Right hindlimb (tissue), 1 donor: ENCODE results near the gene ORC1.

Experiments
- DNase-seq: peaks from one replicate; pipeline ENCODE4 v3.0.0-alpha.2; 2018

The ORC1 gene

DNA sequence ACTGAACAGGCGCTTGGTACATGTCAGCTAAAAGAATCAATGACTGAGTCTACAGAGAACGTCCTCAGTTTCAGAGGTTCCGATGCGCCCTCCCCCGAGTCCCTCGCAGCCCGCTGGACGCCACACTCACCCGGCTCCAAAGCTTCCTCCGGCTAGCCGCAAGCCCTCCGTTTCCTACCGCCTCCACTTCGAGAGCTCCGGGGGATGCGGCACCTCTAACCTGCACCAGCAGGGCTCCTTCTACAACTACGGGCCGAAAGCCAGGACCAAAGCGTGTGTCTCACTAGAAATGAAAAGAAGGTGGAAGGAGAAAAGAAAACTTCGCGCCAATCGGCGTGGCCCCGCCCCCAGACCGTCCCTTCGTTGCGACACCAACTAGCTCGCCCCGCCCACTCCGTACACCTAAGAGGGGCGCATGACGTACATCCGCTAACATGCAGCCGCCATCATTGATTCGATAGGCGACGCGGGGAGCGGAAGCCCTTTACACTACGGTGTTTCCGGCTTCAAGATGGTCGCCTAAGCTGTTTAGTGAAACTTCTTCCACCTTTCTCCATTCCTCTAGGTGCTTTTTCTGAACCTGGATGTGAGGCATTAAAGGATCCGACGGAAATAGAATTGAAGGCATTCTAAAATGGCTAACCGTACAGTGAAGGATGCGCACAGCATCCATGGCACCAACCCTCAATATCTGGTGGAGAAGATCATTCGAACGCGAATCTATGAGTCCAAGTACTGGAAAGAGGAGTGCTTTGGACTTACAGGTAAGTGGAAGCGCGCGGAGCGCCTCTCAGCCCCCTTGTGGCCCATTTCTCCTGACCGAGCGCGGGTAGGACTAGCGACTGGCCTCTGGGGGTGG, at the start of gene ORC1, which contains the start of gene PRPF38A:
Gene ORC1, minus strand, starts transcription at position 308 of the 859 bp plus-strand sequence. CDS start 2,200 bp downstream, outside the sequence.
Gene PRPF38A, plus strand, starts transcription at position 487 of the 859 bp plus-strand sequence. Its CDS starts 148 bp downstream, at position 635.
- peak; percentile 97 for DNase-seq

DNA sequence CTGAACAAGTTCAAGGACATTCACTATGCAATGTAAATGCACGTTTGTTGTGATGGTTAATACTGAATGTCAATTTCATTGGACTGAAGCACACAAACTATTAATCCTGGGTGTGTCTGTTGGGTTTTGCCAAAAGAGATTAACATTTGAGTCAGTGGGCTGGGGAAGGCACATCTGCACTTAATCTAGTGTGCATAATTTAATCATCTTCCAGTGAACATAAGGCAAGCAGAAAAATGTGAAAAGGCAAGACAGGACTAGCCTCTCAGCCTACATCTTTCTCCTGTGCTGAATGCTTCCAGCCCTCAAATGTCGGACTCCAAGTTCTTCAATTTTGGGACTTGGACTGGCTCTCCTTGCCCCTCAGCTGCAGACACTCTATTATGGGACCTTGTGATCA, 40.2 kb upstream of the ORC1 start:
- no peak for DNase-seq

DNA sequence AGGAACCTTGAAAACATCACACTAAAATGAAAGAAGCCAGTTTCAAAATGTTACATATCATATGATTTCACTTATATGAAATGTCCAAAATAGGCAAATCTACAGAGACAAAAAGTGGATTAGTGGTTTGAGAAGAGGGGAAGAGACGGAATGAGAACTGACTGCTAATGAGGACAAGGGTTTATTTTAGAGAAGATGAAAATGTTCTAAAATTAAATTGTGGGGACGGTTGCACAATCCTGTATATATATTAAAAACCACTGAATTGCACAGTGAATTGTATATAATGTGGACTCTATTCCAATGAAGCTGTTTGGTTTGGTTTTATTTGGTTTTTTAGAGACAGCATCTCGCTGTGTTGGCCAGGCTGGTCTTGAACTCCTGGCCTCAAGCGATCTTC, 35.8 kb upstream of the ORC1 start:
- DNase-seq = no peak

DNA sequence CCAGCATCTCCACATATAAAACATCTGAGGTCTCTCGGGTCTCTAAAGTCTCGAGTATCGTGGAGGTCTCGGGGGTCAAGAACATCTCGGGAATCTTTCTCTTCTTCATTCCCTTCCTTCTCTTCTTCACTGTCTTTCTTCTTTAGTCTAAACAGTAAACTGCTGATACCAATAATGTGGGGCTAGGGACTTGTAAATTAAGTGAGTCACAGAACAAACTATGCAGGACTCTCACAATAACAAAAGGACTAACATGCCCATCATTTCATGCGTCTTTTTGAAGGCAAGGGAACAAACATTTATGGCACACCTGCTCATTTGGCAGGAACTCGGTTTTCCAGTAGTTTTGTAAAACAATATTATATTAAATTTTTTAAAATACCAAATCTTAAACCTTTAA, 32.6 kb upstream of the ORC1 start:
- DNase-seq = no peak

DNA sequence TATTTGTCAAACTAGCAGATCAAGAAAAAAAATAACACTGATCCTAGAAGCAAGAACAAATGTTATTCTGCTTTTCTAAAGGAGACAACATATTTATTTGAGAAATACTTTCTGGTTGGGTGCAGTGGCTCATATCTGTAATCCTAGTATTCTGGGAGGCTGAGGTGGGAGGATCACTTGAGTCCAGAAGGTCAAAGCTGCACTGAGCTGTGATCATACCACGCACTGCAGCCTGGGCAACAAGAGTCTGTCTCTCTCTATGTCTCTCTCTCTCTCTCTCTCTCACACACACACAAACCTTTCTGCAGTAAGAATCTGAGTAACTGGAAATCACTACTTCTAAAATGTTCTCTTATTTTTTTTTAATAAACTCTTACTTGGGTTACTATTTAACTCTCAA, 31.4 kb upstream of the ORC1 start:
- DNase-seq = no peak

DNA sequence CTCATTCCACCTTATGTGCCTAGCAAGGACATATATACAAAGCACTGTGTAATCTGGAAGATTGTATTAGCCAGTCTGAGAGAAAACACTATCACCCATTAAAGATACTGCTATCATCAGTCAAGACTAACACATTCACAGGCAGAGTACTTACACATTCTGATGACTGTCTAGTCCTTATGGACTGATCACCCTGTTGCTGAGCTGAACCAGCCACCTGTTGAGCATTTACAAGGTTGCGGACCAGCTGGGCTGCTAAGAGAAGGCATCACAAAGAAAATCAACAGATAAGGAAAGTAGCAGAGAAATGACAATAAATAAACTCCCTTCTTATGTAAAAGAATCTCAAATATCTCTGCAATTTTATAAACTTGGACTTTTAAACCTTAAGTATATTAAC, 31.0 kb upstream of the ORC1 start:
- no peak for DNase-seq

DNA sequence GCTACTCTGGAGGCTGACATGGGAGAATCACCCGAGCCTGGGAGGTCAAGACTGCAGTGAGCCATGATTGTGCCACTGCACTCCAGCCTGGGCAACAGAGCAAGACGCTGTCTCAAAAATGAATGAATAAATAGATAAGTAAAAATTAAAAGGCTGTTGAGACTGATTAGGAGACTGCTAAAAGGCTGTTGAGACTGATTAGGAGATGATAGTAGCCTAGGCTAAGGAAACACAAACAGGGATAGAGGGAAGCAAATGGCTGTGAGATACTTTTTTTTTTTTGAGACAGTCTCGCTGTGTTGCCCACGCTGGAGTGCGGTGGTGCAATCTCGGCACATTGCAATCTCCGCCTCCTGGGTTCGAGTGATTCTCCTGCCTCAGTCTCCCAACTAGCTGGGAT, 28.6 kb upstream of the ORC1 start:
- DNase-seq = no peak

DNA sequence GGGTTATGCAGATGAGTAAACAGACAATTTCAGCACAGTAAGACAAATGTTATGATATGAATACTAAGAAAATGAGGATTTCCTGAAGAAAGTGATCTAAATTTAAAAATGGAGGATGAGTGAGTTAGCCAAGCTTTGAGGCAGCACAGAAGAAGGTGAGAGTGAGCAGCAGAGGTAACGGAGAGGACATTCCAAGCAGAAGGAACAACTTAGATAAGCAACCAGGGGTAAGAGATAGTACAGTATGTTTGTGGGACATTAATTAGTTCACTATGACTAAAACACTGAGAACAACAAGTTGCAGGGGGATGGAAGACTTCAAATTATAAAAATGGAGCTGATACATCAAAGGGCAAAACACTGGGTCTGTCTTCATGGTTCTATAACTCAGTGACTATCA, 22.9 kb upstream of the ORC1 start:
- DNase-seq = no peak

DNA sequence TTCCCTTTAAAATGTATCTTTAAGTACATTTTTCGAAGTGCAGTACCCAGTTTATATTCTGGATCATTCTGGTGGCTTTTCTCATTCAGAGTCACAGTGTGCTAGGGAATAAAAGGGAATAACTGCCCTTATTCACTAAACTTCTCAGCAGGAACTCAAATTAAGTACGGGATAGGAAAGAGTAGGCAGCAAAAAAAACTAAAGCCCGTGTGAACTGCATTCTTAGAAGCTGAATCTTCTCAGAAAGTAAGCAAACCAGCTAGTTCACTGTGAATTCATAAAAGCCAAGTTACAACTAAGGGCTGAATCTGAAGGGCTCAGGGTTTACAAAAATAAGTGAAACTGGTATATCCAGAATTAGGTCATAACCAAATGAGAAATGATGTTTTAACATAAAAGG, 22.1 kb upstream of the ORC1 start:
- no peak for DNase-seq

DNA sequence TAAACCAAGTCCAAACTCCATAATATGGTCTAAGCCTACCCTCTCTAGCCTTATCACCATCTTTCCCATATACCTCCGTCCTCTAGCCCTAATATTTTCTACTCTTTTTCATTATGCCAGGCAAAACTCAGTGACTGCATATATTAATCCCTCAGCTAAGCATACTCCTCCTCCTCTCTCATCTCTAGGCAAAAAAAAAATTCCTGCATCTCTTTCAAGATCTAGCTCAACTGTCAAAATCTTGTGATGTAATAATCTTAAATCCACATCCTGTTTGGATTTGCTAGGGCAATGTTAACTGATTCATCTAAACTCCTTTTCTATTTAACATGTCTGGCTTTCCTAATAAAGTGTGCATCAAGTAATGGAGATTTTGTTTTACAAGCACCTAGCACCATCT, 20.6 kb upstream of the ORC1 start:
- DNase-seq = no peak

DNA sequence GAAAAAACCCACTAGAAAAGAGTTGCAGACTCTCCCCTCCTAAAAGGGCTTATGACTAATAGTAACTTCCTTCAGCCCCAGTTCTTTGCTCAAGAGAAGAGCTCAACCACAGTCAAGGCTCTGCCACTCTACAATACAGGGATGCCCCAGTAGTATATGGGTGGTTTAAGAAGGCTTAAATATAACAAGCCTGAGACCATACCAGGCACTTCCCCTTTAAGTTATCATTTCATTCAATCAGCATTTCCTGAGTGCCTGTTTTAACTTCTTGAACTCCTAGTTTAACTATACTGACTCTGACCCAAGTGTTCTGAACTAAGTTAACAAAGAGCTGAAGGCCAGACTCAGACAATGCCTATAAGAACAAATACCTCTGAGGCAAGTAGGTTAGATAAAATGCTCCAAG, 20.0 kb upstream of the ORC1 start:
- no peak for DNase-seq

DNA sequence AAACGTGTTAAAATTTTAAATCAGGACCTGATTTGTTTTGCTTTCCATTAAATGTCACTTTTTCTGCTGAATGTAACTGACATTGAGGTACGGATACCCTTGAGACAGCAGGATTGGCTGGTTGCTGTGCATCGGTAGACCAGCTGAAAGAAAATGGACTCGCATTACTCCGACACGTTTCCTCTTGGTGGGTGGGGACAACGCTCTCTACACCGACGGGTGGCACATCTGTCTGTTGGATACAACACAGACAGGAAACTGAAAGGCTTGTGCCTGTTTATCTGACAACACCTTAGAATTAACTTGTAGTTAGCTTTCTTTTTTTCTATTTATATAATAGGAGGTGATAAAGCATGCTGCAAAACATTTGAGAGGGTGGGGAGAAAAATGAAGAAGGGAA, 19.5 kb upstream of the ORC1 start:
- DNase-seq = no peak

DNA sequence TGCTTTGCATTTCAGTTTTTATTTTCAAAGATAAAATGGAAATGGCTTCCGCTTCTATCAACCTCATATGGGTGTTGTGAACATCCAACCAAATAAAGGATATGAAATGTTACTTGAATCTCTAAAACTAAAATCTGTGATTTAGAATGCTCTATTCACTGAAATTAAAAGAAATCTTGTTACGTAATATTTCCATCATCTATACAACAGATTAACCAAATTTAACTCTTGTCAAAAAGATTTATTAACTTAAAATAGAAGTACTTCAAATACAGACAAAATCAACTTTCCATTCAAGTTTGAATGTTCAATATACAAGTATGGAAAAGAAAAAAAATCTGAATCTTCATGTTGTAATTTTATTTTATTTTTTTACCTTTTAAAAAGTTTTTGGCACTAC, 18.8 kb upstream of the ORC1 start:
- no peak for DNase-seq

DNA sequence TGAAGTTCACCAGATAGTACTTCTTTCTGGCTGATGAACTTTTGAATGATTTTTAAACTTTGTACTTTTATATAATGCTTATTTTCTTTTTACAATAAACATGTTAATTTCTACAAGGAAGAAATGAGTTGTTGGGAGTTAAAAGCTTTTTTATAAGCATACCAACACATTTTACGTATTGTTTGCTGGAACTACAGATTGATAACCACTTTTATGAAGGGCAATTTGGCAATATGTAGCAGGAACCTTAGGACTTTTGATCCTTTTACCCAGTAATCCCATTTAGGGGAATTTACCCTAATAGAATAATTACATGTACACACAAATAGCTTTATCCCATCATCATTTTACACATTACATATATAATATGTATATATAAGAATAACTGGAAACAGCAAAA, 16.5 kb upstream of the ORC1 start:
- no peak for DNase-seq

DNA sequence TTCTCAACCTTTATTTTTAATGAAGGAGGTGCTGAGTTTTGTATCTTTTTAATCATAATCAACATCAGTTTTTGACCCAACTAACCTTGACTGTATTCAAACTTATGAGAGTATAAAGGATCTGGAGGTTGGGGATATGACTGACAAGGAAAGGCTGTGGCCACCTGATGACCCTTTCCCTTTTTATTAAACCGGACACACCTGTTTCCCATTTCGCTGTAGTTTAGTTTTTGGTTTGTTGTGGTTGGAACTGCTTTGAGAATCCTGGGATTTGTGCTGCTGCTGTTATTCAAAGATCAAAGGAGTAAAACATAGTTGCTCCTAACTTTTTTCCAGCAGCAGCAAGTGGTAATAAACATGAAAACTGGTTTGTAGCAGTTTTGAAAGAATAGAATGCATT, 12.6 kb upstream of the ORC1 start:
- no peak for DNase-seq

DNA sequence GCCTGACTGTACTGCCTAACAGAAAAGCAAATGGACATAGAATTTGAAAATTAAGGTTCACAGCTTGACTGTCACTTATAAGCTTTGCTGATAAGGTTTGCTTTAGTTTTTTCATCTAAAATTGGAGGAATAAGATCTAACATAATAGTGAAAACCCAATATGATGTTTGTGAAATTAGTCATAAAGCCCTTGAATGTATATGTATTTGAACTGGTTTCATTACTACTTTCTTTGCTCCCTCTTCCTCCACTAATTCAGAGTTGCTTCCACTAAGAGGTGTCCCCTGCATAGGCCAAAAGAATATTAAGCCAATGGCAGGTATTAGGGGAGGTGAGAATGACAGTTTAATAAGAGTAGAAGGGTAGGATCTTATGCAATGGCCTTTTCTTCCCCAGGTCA, 10.7 kb upstream of the ORC1 start:
- DNase-seq = no peak

DNA sequence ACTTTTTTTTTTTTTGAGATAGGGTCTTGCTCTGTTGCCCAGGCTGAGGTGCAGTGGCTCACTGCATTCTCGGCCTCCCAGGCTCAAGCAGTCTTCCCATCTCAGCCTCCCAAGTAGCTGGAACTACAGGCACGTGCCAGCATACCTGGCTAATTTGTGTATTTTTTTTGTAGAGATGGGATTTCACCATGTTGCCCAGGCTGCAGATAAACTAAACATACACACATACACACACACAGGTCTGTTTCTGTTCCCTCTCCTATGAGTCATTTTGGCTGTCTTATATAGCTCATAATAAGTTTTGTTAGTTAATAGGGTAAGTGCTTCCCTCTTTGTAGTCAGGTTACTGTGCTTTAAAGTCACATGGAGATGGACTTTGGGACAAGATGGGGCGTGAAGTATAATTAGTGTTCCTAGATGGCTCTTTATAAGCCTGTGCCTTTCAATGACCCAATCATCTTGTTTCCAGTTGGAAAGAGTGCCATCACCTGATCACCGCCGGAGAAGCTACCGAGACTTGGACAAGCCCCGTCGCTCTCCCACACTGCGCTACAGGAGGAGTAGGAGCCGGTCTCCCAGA, 9.3 kb upstream of the ORC1 start:
- no peak for DNase-seq

DNA sequence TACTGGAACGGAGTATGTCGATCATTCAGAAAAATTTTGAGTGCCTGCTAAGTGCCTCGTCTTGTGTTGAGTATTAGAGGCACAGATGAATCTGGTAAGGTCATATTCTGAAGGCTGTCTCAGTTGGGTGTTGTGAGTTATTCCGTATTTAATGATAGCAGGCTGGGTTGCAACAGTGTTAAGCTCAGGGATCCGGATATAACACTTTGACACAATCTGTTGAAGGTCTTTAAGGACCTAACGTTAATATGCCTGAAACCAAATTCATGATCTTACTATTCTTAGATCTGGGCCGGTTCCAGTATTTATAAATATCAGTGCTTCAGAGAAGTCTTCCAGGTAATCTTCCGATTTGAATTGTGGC, 734 bp upstream of the ORC1 start:
- no peak for DNase-seq

DNA sequence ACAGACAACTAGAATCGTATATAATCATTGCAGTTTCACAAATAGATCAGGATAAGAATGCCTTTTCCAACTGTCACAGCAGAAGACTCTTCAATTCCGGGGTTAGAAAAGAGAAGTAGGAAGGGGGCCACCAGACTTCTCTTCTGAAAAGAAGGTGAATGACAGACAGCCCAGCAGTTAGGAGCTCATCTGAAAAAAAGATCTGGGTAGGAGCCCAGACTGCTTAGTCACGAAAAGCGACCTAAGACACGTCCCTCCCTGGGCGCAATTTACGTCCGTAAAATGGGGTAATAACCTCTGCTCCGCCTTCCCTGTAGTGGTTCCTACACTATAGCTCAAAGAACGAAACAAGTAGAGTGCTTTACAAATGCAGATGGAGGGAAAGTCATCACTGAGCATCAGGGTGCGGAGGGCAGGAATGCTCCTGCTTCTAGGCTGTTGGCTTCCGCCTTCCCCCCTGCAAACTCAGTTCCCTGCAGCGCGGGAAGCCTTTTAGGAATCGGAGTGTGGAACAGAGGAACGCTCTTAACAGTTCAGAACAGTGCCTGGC, 582 bp downstream of the ORC1 start:
- DNase-seq = peak; percentile 21

DNA sequence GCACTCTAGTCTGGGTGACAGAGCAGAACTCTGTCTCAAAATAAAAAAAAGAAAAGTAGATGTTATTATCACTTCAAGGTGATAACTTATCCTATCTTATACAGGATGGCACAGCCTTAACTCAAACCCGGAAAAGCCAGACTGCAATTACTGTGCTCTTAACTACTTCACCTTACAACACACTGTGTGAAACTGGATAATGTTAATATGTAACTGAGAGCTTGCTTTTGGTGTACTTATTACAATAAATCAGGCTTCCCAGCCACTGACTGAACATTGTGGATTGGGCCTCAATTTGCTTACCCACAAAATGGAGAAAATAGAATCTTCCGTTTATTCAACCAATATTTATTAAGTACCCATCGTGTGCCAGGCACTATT, 1.4 kb downstream of the ORC1 start:
- DNase-seq = no peak

DNA sequence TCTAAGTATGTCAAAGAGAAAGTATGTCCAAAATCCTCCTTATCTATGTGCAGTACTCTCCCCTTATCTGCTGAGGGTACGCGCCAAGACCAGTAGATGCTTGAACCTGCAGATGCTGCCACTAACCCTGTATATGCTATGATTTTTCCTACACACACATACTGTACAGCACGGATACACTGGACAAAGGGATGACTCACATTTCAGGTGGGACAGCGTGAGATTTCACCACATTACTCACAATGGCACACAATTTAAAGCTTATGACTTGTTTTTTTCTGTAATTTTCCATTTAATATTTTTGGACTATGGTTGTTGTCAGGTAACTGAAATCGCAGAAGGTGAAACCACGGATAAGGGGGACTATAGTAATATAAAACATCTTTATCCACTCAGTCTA, 4.1 kb downstream of the ORC1 start:
- no peak for DNase-seq

DNA sequence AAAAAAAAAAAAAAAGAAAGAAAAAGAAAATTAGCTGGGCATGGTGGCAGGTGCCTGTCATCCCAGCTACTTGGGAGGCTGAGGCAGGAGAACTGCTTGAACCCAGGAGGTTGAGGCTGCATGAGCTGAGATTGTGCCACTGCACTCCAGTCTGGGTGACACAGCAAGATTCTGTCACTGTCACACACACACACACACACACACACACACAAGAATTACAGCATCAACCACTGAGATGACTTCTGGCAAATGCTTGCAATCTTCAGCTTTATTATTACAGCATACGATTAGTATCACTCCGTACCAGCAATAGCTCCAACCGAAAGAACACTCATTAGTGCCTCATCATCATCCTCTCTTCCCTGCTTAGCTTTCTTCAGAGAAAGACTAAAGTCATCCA, 4.6 kb downstream of the ORC1 start:
- DNase-seq = no peak

DNA sequence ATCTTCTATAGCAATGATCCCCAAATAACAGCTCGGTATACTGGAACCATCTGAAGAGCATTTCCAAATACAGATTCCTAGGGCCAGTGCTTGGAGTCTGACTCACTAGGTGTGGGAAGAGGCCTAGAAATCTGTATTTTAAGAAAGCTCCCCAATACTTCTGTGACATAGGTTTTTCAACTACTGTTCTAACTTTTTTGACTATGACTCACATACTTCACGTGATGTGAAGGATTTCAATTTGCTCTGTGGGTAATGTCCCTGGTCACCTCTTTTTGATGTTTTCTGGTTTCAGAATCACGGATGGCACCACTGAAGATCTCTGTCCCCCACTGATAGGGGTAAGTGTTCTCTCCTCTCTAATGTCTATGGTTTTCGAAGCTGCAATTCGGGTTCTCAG, 11.0 kb downstream of the ORC1 start:
- DNase-seq = no peak

DNA sequence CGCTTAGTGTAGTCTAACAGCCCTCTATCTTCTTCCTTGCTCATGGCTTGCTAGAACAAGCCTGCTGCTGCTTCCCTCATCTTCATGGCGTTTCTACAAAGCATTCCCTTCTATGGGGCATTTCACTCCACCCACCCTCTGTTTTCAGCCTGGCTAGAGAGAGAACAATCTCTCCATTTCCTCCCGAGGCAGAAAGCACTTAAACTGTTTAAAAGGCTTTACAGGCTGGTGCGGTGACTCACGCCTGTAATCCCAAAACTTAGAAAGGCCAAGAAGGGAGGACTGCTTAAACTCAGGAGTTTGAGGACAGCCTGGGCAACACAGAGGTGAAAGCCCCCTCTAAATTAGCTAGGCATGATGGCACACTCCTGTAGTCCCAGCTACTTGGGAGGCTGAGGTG, 17.8 kb downstream of the ORC1 start:
- no peak for DNase-seq

DNA sequence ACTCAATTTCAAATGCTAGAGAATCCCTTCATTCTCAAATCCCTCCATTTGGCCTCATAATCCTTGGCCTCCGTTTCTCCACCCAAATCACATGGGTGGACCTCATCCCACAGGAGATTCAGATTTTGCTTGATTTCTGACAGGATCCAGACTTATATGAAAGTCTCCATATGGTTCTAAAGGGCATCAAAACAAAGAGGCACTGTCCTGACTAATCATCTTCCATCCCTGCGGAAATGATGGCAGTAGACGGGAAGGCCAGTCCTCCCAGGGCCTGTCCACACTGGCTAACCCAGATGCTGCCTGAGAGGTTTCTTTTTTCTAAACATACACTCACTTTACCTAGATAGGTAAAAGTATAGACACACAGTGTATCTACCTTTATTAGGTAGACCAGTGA, 18.8 kb downstream of the ORC1 start:
- DNase-seq = no peak
